Measurements from ENCODE around the gene EEF2K.
A peak's percentile ranks its signal among the peaks of the same experiment; 100 is the strongest.
"Not testable (repeated sequence)": the region's sequence is repeated elsewhere in the genome, so short reads cannot be mapped to it uniquely, and the experiment has no call there.

EEF2K gene

DNA sequence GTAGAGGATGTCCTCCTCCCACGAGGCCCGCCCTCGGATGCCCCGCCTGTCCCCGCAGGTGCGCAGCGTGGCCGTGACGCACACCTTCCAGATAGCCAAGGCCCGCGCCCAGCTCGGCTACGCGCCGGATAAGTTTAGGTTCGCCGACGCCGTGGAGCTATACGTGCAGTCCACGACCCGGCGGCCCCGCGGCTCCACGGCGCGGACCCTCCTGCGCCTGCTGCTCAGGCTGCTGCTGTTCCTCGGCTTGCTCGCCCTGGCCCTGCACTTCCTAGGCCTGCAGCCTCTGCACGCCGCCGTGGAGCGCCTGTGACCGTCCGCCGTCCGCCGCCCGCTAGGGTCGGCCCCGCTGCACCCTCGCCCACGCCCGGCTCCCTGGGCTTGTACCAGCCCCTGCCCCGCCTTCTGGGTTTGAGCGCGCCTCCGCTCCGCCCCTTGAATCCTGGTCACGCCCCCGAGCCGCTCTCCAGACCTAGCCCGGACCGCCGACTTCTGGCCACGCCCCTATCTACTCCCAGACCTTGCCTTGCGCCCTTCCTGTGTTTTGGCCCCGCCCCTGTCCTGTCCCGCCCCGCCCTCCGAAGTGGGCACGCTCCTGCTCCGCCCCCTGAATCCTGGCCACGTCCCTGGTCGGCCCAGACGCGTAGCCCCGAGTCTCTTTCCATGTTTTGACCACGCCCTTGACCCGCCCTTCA is 15.8 kb upstream of the EEF2K start:
- peak; percentile 100 for DNase-seq

- peak; percentile 99 for DNase-seq
These were observed 15.1 kb upstream of the EEF2K start for GRCh38 chr16:22190776-22191531.

GRCh38 chr16:22191532-22192260 is 14.4 kb upstream of the EEF2K start:
- peak; percentile 66 for DNase-seq

DNA sequence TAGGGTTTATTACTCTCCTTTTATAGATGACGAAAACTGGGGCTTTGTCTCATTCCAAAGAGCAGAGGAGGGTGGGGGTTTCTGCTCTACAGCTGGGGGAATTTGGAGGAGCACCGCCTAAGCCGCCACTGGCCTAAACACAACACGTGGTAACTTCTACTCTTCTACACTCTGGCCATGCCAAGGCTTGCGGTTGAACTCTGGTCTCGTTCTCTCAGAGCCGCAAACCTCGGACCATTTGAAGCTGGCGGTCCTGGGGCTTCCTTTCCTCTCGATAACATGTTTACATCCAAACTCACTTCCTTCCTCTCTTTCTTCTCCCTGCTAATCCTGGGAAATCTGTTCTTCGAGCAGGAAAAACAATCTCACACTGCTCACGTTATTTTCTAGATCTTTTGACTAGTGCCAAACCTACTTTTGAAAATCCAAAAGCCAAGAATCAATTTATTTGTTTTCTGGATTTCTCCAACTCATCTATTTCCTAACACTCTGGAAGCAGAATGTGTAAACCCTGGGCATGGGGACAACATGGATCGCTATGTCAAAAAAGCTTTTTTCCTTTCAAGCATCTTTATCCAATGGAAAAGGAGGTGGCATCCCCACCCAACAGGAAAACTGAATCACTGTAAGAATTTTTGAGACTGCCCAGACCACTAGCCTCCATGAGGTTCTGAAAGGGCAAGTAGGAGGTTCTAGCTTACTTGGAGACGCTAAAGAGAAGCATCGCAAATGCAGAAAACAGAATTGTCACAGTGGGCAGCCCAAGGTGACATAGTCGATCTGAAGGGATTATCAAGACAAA is 13.6 kb upstream of the EEF2K start:
- peak; percentile 93 for DNase-seq

DNA sequence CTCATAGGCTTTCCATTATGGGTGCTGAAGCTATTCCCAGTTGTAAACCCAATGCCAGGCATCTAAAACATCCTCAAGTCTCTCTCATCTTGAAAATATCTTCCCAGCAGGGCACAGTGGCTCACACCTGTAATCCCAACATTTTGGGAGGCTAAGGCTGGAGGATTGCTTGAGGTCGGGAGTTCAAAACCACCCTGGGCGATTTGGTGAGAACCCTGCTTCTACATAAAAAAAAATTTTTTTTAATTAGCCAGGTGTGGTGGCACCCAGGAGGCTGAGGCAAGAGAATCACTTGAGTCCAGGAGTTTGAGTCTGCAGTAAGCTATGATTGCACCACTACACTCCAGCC is 13.0 kb upstream of the EEF2K start:
- DNase-seq = no peak

GRCh38 chr16:22194707-22195444 is 11.2 kb upstream of the EEF2K start:
- peak; percentile 68 for DNase-seq

- no peak for DNase-seq
These were observed 10.7 kb upstream of the EEF2K start for GRCh38 chr16:22195445-22195694.

DNA sequence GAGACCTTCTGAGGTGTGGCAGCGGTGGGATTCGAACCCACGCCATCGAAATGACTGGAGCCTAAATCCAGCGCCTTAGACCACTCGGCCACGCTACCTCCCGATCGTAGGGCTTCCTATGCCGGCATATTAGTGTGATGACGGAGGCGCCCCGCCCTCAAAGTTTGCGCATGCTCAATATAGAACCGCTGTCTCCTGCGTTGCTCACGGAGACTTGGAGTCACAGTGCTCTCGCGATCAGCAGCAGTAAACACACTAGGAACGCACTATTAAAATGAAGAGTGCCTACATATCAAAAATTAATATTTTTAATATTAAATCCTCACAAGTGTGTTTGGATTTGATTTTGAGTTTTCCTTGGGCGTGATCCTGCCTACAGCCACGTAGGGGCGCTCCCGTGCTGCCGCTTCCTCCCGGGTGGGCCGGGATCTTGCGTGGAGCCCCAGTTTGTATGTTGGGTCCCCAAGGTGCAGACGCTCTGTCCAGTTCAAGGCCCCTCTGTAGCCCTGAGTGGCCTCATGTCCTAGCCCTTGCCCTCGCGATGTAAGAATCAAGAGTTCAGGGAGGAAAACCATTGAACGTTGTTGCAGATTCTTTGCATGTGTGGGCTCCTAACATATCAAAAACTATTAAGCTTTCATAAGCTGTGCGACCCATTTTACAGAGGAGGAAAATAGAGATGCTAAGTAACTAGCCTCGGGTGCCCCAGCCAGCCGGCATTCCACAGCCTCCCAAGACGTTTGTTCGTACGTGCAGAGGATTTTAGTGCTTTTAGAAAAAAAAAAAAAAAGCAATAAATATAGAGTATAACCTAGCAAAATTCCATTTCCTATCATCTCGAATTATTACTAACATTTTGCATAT is 10.2 kb upstream of the EEF2K start:
- peak; percentile 94 for DNase-seq

- DNase-seq = not testable (repeated sequence)
These were observed 9.4 kb upstream of the EEF2K start for GRCh38 chr16:22196559-22197168.

DNA sequence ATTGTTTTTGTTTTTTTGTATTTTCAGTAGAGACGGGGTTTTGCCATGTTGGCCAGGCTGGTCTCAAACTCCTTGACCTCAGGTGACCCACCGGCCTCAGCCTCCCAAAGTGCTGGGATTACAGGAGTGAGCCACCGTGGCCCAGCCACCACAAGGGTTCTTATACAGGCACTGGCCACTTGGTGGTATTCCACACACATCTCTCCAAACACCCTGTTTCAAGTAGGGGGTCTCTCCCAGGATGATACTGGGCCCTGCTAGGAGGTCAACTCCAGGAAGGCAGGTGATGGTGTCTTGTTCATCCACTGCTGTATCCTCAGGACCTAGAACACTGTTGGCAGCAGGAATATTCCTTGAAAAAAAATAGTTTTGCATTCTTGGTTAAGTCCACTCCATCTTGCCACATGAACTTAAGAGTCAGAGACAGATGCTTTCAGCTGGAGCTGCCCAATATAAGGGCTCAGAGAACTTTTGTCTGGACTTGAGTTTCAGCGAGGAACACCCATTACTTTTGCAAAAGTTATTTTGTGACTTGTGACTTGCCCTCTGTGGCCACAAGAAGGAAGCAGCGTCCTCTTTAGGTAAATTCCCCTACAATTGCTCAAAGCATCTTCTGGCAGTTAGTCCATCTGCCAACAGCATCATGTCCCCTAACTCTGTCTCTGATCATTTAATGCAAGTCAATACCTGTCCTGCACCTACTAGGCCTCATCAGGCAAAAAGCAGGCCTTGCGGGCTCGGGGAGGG is 7.4 kb upstream of the EEF2K start:
- no peak for DNase-seq

DNA sequence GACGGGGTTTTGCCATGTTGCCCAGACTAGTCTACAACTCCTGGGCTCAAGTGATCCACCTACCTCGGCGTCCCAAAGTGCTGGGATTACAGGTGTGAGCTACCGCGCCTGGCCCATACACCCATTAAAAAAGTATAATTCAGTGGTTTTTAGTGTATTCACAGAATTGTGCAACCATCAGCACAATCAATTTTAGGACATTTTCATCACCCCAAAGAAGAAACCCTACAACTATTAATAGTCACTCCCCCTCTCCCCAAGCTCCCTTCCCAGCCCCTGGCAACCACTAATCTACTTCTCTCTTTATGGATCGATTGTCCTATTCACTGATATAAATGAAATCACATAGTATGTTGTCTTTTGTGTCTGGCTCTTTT is 3.8 kb upstream of the EEF2K start:
- DNase-seq = no peak

GRCh38 chr16:22203091-22203490 is 3.0 kb upstream of the EEF2K start:
- DNase-seq = no peak

DNA sequence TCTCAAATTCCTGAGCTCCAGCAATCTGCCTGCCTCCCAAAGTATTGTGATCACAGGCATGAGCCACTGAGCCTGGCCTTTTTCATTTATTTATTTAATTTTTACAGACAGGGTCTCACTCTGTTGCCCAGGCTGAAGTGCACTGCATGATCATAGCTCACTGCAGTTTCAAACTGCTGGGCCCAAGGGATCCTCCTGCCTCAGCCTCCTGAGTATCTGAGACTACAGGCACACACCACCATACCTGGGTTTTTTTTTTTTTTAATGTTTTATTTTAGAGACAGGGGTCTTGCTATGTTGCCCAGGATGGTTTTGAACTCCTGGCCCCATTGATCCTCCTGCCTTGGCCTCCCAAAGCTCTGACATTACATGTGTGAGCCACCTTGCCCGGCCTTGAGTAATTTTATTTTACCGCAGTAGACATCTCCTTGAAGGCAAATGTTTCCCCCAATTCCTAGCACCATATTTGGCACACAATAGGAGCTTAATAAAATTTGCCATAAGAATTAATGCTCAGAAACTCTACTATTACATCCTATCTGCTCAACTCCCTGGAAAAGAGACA is 1.9 kb upstream of the EEF2K start:
- DNase-seq = no peak

DNA sequence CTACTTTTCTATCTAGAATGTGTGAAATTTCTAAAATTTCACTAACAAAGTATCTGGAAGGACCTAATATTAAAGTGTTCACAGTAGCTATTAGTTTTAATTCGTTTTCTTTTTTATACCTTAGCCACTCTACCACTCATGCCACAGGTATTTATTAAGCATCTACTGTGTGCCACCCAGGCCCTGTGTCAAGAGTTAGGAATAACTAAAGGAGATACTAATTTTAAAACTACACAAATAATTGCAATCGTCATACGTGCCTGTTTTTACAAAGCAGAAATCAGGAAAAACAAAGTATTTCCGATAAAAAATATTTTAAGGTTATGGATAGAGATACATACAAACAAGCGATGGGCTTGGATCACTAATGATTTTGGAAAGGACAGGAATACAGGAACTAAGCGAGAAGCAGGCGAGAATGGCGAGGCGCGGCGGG is 483 bp upstream of the EEF2K start:
- DNase-seq = no peak

GRCh38 chr16:22206842-22207714 is 1.0 kb downstream of the EEF2K start:
- DNase-seq = peak; percentile 61

GRCh38 chr16:22207715-22208360 is 1.8 kb downstream of the EEF2K start:
- no peak for DNase-seq

DNA sequence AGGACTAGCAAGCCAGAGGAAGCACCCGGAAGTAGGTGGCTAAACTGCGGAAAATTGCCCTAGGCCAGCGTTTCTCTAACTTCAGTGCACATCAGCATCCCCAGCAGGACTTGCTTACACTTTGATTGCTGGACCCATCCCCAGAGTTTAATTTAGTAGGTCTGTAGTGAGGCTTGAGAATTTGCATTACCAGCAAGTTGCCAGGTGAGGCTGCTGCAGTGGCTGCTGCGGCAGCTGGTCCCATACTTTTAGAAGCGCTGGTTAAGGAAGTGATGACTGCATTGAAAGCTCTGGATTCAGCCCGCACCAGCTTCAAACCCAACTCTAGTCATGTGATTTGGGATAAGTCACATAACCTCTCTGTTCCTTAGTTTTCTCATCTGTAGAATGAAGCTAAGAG is 4.2 kb downstream of the EEF2K start:
- DNase-seq = no peak

DNA sequence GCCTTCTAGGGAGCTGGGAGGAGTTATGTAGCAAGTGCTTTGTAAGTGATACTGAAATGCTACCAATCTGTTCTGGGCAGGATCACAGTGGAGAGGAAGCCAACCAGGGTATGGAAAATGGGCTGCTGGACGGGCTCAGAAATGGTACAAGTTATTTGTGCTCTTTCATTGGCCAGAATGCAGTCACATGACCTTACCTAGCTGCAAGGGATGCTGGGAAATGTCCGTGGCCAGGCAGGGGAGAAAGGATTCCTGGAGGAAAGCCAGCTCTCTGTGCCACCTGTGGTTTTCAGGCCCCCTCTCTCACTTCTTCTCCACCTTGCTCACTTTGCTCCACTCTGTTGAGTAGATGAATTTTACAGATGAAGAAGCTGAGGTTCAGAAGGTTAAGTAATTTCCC is 4.8 kb downstream of the EEF2K start:
- no peak for DNase-seq

DNA sequence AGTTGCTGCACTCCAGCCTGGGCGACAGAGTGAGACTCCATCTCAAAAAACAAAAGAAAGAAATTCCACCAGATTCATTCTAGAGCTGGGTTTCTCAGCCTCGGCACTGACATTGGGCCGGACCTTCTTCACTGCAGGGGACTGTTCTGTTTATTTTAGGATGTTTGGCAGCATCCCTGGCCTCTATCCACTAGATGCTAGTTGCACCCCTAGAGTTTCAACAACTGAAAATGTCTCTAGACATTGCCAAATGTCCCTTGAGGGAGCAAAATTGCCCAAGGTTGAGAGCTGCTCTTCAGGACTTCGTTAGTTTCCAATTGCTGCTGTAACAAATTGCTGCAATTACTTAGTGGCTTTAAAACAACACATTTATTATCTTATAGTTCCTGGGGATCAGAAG is 7.2 kb downstream of the EEF2K start:
- no peak for DNase-seq

Data from CD4-positive, alpha-beta T cell treated with Interleukin-21 for 1 hour (primary cell).